T-helper 1 cell treated with Interleukin-12 subunit alpha and Interleukin-12 subunit beta and Interleukin-4 antibody, amounts not matched to agents 30 ng/mL and 1 ng/mL, for 36 hours (primary cell): ENCODE data around the gene STK25. TPM values are rescaled to one million over a fixed set of nuclear protein-coding genes. Genes with fewer than 3 reads are reported as not detected.

Experiments
- intact Hi-C: fragments of 100-400 bp; cut with micrococcal nuclease; formaldehyde crosslinking; loops from one replicate; pipeline ENCODE4 v1.15.1; 2024
- total RNA-seq: library from RNA; stranded (reverse); gene quantifications from 2 replicates; pipeline ENCODE4 v1.2.3, GENCODE V29; 2022

STK25 gene
- 122 and 123 TPM in 2 replicates for total RNA-seq

GRCh38 chr2:241508240-241509154 is at the start of gene STK25:
Gene STK25, minus strand, starts transcription at chr2:241508584. Its CDS starts 549 bp downstream, at chr2:241508035.
- intact Hi-C loops: loop anchor here (1.0 to 2.0 kb wide), 18 partner anchors 33 to 1074 kb away; partner anchors contain the start of genes ATG4B, CAPN10, D2HGDH and DTYMK

GRCh38 chr2:241556746-241557145 is 48.4 kb upstream of the STK25 start:
- intact Hi-C loops: no loop called here

- intact Hi-C loops: no loop called here
Measured at GRCh38 chr2:241555711-241556110, 47.3 kb upstream of the STK25 start.

- intact Hi-C loops: no loop called here
Measured at GRCh38 chr2:241554610-241555322, 46.4 kb upstream of the STK25 start.

- intact Hi-C loops: no loop called here
Measured at GRCh38 chr2:241553981-241554380, 45.6 kb upstream of the STK25 start.

- intact Hi-C loops: no loop called here
Measured at GRCh38 chr2:241553512-241553830, 45.1 kb upstream of the STK25 start.

GRCh38 chr2:241551998-241552737 is 43.8 kb upstream of the STK25 start:
- intact Hi-C loops: no loop called here

GRCh38 chr2:241551599-241551997 is 43.2 kb upstream of the STK25 start:
- intact Hi-C loops: no loop called here

GRCh38 chr2:241550616-241551580 is 42.5 kb upstream of the STK25 start:
- intact Hi-C loops: no loop called here

GRCh38 chr2:241548451-241548835 is 40.1 kb upstream of the STK25 start:
- intact Hi-C loops: no loop called here

GRCh38 chr2:241547781-241548450 is 39.5 kb upstream of the STK25 start:
- intact Hi-C loops: no loop called here

- intact Hi-C loops: no loop called here
Measured at GRCh38 chr2:241546771-241547498, 38.6 kb upstream of the STK25 start.

- intact Hi-C loops: no loop called here
Measured at GRCh38 chr2:241545523-241546473, 37.4 kb upstream of the STK25 start.

- intact Hi-C loops: no loop called here
Measured at GRCh38 chr2:241545106-241545505, 36.7 kb upstream of the STK25 start.

- intact Hi-C loops: no loop called here
Measured at GRCh38 chr2:241542278-241542605, 33.9 kb upstream of the STK25 start.

GRCh38 chr2:241541564-241542277 is 33.3 kb upstream of the STK25 start:
- intact Hi-C loops: loop anchor here (1.0 kb wide), 5 partner anchors 33 to 340 kb away; partner anchors contain the start of genes D2HGDH, FARP2 and STK25

GRCh38 chr2:241540771-241541561 is 32.6 kb upstream of the STK25 start:
- intact Hi-C loops: loop anchor here (1.0 kb wide), 5 partner anchors 33 to 340 kb away; partner anchors contain the start of genes D2HGDH, FARP2 and STK25
